NCI-H345 treated with DMSO at 0.1 percent for 48 hours (cell line): ENCODE results near the gene PXK.

Source experiments
- DNase-seq: peaks from one replicate; lab custom pipeline; 2025; ENCODE audit not compliant: unreplicated experiment; lab: John Stamatoyannopoulos, UW

PXK gene

GRCh38 chr3:58463181-58463941, 130.7 kb downstream of the PXK start:
- peak; percentile 37 for DNase-seq

- DNase-seq, result no peak
Measured at GRCh38 chr3:58463942-58464271, 131.2 kb downstream of the PXK start.

GRCh38 chr3:58464866-58465265, 132.2 kb downstream of the PXK start:
- DNase-seq, result no peak

- no peak for DNase-seq
Measured at GRCh38 chr3:58466899-58467563, 134.3 kb downstream of the PXK start.

- DNase-seq, result no peak
Measured at GRCh38 chr3:58469096-58469495, 136.4 kb downstream of the PXK start.

GRCh38 chr3:58470363-58471024, 137.8 kb downstream of the PXK start:
- no peak for DNase-seq

GRCh38 chr3:58471025-58471887, 138.6 kb downstream of the PXK start:
- DNase-seq, result peak; percentile 79

GRCh38 chr3:58473275-58473674, 140.6 kb downstream of the PXK start:
- DNase-seq, result no peak

- DNase-seq, result no peak
Measured at GRCh38 chr3:58474348-58474911, 141.7 kb downstream of the PXK start.

GRCh38 chr3:58474967-58475578, 142.4 kb downstream of the PXK start:
- no peak for DNase-seq
